Caco-2 (cell line): ENCODE measurements around the gene ARPIN. TPM values are rescaled to one million over a fixed set of nuclear protein-coding genes. Genes with fewer than 3 reads are reported as not detected.
"Not testable (repeated sequence)": the region's sequence is repeated elsewhere in the genome, so short reads cannot be mapped to it uniquely, and the experiment has no call there.

Experiments
- BruUV-seq: library from RNA; stranded (reverse); fragments of 400-500 nt; replicated peaks from 2 replicates; lab custom pipeline; 2021; lab: Mats Ljungman, UMichigan
- CTCF ChIA-PET: fragments of 300-600 bp; sonication (Branson Sonifier 250); formaldehyde crosslinking; loops from one replicate; lab custom pipeline; 2022; ENCODE audit warnings: antibody characterized with exemption; lab: Charles Lee
- POLR2A ChIA-PET: fragments of 300-600 bp; sonication (Branson Sonifier 250); formaldehyde crosslinking; loops from one replicate; lab custom pipeline; 2022; ENCODE audit warnings: antibody characterized with exemption; lab: Charles Lee
- DNase-seq, 2 experiments: peaks; one replicate each; pipeline versions ENCODE4 v3.0.0 to v3.0.0-alpha.2; 2020 to 2022
- H3K27me3 ChIP-seq: replicated peaks from 2 replicates; pipeline ENCODE4 v1.6.0; 2011; ENCODE audit warnings: low read length; ENCODE audit not compliant: control insufficient read depth, insufficient read depth
- H3K36me3 ChIP-seq: 2 replicates; pipeline ENCODE4 v1.5.1; 2011; ENCODE audit warnings: low read length; ENCODE audit not compliant: control insufficient read depth, insufficient read depth
- H3K4me1 ChIP-seq: fragments of 250-450 bp; sonication (Bioruptor Pico); 2 replicates; pipeline ENCODE4 v1.5.1; 2020; ENCODE audit warnings: mild to moderate bottlenecking
- H3K4me3 ChIP-seq: 2 replicates; pipeline ENCODE4 v1.5.1; 2011; ENCODE audit warnings: low read depth, mild to moderate bottlenecking, control low read depth, low read length
- H3K9me3 ChIP-seq: fragments of 250-450 bp; sonication (Bioruptor Pico); 2 replicates; pipeline ENCODE4 v1.5.1; 2020; ENCODE audit warnings: mild to moderate bottlenecking, moderate library complexity
- H3K27ac Mint-ChIP-seq: one replicate; pipeline ENCODE4 v1.8.0; 2022; ENCODE audit warnings: mixed read lengths; ENCODE audit not compliant: unreplicated experiment
- H3K27me3 Mint-ChIP-seq: one replicate; pipeline ENCODE4 v1.8.0; 2022; ENCODE audit warnings: mixed read lengths; ENCODE audit not compliant: insufficient read depth, unreplicated experiment
- H3K36me3 Mint-ChIP-seq: one replicate; pipeline ENCODE4 v1.8.0; 2022; ENCODE audit warnings: mild to moderate bottlenecking, mixed read lengths; ENCODE audit not compliant: insufficient read depth, unreplicated experiment
- H3K4me1 Mint-ChIP-seq: one replicate; pipeline ENCODE4 v1.8.0; 2022; ENCODE audit warnings: low read depth, mixed read lengths; ENCODE audit not compliant: unreplicated experiment
- H3K4me3 Mint-ChIP-seq: one replicate; pipeline ENCODE4 v1.8.0; 2022; ENCODE audit warnings: mild to moderate bottlenecking, moderate library complexity, mixed read lengths; ENCODE audit not compliant: unreplicated experiment
- H3K9me3 Mint-ChIP-seq: one replicate; pipeline ENCODE4 v1.8.0; 2022; ENCODE audit warnings: mixed read lengths; ENCODE audit not compliant: unreplicated experiment
- intact Hi-C: fragments of 100-400 bp; cut with micrococcal nuclease; formaldehyde crosslinking; loops from one replicate; pipeline ENCODE4 v1.10.0; 2022; ENCODE audit not compliant: unreplicated experiment
- total RNA-seq: library from RNA; stranded (reverse); gene quantifications from 2 replicates; pipeline ENCODE4 v1.2.3, GENCODE V29; 2022
- TF ChIP-seq, protein P1 (sequence below), 2 experiments: fragments of 200-600 bp in 1 of 2; IDR thresholded peaks; 1 replicate in 1 of 2; 2 replicates in 1 of 2; pipeline versions ENCODE4 v1.5.1 to v1.8.0; 2011 to 2022; ENCODE audit warnings: antibody characterized with exemption in 1 of 2, control low read depth in 1 of 2, inconsistent platforms in 1 of 2, low read depth in 1 of 2, low read length in 1 of 2, mild to moderate bottlenecking in 1 of 2, moderate library complexity in 1 of 2; ENCODE audit not compliant: insufficient read depth in 1 of 2, severe bottlenecking in 1 of 2, unreplicated experiment in 1 of 2

Gene ARPIN
- total RNA-seq, 1 experiment from 2014 or later: 13.3 TPM

DNA sequence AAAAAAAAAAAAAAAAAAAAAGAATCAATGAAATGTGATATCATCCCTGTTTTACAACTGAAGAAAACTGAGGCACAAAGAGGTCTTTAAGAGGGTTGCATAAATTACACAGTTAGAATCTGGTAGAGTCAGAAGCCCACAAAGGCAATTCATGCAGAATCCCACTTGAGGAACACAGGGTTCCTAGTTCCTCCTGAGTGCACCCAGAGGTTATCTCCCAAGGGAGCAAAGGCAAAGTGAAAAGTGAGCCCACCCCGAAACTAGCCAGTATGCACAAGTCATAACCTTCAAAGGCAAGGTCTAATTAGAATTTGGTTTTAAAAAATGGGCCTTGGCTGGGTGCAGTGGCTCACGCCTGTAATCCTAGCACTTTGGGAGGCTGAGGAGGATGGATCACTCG lies 56.8 kb downstream of the ARPIN start:
- ChIA-PET CTCF (interaction anchor here (0.7 kb wide), 1 partner anchor 131 kb away, joined by 3 read pairs; no protein-coding TSS in a partner anchor), POLR2A (no interaction called here)
- no TSS peak for BruUV-seq

DNA sequence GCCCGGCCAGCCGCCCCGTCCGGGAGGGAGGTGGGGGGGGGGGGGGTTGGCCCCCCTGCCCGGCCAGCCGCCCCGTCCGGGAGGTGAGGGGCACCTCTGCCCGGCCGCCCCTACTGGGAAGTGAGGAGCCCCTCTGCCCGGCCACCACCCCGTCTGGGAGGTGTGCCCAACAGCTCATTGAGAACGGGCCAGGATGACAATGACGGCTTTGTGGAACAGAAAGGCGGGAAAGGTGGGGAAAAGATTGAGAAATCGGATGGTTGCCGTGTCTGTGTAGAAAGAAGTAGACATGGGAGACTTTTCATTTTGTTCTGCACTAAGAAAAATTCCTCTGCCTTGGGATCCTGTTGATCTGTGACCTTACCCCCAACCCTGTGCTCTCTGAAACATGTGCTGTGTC lies 57.9 kb downstream of the ARPIN start:
- H3K36me3 Mint-ChIP-seq: peaks cover 17% of the 10 kb centered on the region
- H3K27me3 ChIP-seq, BruUV-seq, POLR2A ChIA-PET, H3K27me3 Mint-ChIP-seq, H3K9me3 Mint-ChIP-seq, H3K9me3 ChIP-seq, CTCF ChIA-PET, intact Hi-C loops, H3K4me3 Mint-ChIP-seq, H3K27ac Mint-ChIP-seq, H3K36me3 ChIP-seq, H3K4me3 ChIP-seq, DNase-seq: not testable (repeated sequence)
- H3K4me1 ChIP-seq: peaks cover 39% of the 10 kb centered on the region
- peaks cover 23% of the 10 kb centered on the region for H3K4me1 Mint-ChIP-seq

More for the DNA sequence above, 56.8 kb downstream of the ARPIN start:
- Mint-ChIP-seq H3K27me3 (no peaks in the 10 kb centered on the region), H3K36me3 (peaks cover 12% of the 10 kb centered on the region), H3K4me1 (peaks cover 28% of the 10 kb centered on the region), H3K9me3 (no peaks in the 10 kb centered on the region), H3K4me3 (no peak overlapping the region), H3K27ac (no peak overlapping the region)
- Histone ChIP-seq H3K4me3 (no peak overlapping the region), H3K27me3 (no peaks in the 10 kb centered on the region), H3K9me3 (no peaks in the 10 kb centered on the region), H3K4me1 (peaks cover 47% of the 10 kb centered on the region), H3K36me3 (no peaks in the 10 kb centered on the region)
- TF ChIP-seq, protein P1, sequence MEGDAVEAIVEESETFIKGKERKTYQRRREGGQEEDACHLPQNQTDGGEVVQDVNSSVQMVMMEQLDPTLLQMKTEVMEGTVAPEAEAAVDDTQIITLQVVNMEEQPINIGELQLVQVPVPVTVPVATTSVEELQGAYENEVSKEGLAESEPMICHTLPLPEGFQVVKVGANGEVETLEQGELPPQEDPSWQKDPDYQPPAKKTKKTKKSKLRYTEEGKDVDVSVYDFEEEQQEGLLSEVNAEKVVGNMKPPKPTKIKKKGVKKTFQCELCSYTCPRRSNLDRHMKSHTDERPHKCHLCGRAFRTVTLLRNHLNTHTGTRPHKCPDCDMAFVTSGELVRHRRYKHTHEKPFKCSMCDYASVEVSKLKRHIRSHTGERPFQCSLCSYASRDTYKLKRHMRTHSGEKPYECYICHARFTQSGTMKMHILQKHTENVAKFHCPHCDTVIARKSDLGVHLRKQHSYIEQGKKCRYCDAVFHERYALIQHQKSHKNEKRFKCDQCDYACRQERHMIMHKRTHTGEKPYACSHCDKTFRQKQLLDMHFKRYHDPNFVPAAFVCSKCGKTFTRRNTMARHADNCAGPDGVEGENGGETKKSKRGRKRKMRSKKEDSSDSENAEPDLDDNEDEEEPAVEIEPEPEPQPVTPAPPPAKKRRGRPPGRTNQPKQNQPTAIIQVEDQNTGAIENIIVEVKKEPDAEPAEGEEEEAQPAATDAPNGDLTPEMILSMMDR (IDR thresholded peaks at IDR 0.05; ENCODE audit: insufficient read depth in 1 of 2, low read depth in 1 of 2, low read length in 1 of 2, severe bottlenecking in 1 of 2, unreplicated experiment in 1 of 2): no peak
- intact Hi-C loops: no loop called here
- DNase-seq: no peak

DNA sequence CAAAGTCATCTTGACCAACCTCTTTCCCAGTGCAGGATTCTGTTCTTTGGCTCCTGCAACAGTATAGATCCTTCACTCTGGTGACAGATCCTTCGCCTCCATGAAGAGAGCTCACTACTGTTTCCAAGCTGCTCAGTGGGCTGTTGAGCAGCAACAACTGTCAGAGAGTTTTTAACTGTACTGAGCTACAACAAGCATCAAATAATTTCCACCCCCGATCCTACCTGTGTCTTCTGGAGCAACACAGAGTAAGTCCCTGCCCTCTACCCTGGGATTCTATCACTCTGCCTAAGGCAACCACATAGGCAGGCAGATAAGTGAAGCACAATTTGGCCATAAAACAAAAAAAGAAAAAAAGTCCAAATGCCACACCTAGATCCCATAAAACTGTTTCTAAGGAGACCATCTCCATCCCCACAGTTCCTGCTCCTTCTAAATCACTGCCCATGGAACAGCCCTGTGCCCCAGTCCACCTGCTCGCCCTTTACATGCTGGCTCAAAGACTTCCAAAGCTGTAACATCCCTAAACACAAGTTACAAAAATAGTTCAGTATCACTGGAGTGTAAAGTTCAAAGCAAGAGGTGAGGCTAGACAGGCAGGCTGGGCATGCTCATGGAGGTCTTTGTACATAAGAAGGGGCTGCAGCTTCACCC lies 60.3 kb downstream of the ARPIN start:
- no TSS peak for BruUV-seq

More for the DNA sequence above, 60.3 kb downstream of the ARPIN start:
- intact Hi-C loops: no loop called here
- ChIA-PET POLR2A (no interaction called here), CTCF (interaction anchor here (0.6 kb wide), 1 partner anchor 10 kb away, joined by 3 read pairs; no protein-coding TSS in a partner anchor)
- TF ChIP-seq, protein P1 (IDR thresholded peaks at IDR 0.05; ENCODE audit: insufficient read depth in 1 of 2, low read depth in 1 of 2, low read length in 1 of 2, severe bottlenecking in 1 of 2, unreplicated experiment in 1 of 2): no peak
- Mint-ChIP-seq H3K4me3 (no peak overlapping the region), H3K4me1 (peaks cover 15% of the 10 kb centered on the region), H3K27me3 (no peaks in the 10 kb centered on the region), H3K9me3 (no peaks in the 10 kb centered on the region), H3K36me3 (peaks cover 24% of the 10 kb centered on the region), H3K27ac (no peak overlapping the region)
- peaks cover 28% of the 10 kb centered on the region for H3K4me1 ChIP-seq
- H3K27me3 ChIP-seq: no peaks in the 10 kb centered on the region
- DNase-seq: no peak
- no peaks in the 10 kb centered on the region for H3K36me3 ChIP-seq
- no peak overlapping the region for H3K4me3 ChIP-seq
- no peaks in the 10 kb centered on the region for H3K9me3 ChIP-seq
